Measurements from ENCODE around the gene CACNG5.

CACNG5 gene, protein sequence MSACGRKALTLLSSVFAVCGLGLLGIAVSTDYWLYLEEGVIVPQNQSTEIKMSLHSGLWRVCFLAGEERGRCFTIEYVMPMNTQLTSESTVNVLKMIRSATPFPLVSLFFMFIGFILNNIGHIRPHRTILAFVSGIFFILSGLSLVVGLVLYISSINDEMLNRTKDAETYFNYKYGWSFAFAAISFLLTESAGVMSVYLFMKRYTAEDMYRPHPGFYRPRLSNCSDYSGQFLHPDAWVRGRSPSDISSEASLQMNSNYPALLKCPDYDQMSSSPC

DNA sequence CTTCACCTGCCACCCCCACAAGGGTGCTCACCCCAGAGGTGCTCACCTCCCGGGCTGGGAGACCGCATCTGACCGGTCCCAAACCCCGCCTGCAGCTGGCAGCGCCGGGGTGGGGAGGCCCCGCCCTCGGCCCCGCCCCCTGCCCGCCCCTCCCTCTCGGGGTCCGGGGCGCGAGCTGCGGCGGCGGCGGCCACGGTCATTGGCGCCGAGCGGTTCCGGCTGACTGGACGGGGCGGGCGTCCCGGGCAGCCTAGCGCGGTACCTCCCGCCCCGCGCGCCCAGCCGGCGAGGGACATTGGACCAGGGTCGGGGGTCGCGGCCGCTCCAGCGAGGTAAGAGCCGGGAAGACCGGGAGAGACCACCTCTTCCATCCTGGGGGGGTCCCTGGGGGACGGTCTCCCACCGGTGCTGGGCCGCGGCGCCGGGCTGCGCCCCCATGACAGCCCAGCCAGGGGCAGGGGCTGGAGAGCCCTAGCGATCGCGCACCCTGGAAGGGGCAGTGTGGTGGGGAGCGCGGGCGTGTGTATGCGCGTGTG lies at the start of gene CACNG5:
Gene CACNG5 (plus strand): TSS at position 199 of the 536 bp plus-strand sequence. CDS start 42,216 bp downstream, outside the sequence.
- FAIRE-seq = no peak

DNA sequence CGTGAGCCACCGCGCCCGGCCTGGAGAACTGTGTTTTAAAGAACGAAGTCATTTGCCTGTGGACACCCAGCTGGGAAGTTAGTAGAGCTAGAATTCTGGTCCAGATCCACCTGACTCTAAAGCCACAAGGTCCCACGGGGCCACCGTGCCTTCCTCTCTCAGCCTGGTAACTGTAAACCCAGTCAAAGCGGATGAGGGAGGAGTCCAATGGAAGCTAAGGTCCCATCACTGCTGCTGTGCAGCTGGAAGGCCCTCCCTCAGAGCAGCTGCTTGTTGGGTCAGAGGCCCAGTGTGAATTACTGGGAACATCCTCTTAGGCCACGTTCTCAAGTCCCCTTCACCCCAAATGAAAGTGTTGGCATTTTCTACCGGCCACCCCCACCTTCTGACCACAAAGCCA lies 48.8 kb upstream of the CACNG5 start:
- no peak for FAIRE-seq

DNA sequence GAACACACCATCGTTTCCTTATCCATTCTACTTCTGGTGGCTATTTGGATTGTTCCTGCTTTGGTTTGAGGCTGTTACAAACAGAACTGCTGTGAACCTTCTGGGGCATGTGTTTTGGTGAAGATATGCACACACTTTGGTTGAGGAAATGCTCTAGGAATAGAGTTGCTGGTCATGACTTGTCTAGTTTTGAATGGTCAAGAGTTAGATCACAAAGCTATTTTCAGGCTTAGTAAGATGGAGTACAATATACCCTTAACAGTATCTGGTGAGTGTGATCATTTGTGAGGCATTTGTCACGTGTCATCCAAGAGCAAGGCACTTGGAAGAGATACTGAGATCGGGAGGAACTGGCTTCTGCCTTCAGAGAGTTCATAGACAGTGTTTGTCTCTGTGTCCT lies 47.0 kb upstream of the CACNG5 start:
- FAIRE-seq = no peak

DNA sequence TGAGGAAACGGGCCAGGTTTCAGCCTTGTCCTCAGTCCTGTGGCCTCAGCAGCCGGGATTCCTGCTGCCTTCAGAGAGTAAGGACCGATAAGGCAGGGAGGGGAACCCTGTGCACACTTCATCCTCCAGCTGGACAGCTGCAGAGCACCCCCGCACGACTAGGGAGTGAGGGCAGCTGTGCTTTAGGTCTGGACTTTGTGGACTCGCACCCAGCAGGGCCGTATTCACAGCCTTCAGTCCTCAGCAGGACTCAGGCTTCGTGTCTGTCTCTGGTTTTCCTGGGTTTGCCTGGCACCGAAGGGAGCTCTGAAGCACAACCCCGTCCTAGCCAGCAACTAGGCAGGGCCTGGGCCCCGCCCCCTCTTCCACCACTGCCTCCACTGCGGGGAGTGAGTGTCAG lies 45.8 kb upstream of the CACNG5 start:
- no peak for FAIRE-seq

DNA sequence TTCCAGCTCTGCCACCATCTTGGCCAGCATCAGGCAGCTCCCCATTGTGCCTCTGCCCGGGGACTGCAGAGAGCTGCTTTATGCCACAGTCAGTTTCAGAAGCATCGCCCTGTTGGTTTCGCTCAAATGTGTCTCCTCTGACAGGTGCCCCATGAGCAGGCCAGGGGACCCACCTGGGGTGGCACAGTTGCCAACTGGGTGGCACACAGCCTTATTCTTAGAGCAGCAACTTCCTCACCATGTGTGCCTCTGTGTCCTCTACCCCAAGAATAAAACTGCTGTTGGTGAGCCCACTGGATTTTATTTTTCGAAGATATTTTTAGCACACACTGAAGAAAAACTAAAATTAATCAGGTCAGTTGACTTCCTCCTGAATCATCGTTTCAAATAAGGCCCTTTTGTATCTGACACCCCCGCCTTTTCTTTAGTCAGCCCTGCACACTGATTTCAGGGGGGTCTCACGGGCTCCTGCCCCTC lies 44.9 kb upstream of the CACNG5 start:
- FAIRE-seq = no peak

DNA sequence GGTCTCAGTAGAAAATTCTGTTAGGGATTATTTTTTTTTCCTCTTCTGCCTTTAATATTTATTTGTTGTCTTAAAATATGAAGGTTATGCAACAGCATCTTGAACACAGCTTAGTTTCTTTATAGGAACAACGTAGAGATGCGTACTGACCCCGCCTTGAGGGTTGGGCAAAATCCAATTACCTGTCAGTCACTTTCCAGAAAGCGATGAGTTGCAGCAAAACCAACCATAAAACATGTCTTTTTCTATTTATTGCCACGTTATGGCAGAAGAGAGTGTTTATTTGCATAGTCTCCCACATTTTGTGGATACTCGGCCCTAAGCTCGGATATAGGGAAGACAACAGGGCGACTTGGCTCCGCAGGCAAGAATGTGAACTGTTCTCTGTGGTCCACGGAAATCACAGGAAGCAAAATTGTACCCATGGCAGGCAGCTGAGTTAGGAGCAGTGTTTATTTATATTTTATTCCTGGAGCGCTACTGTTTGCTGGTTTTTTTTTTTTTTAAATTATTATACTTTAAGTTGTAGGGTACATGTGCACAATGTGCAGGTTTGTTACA lies 44.3 kb upstream of the CACNG5 start:
- no peak for FAIRE-seq

DNA sequence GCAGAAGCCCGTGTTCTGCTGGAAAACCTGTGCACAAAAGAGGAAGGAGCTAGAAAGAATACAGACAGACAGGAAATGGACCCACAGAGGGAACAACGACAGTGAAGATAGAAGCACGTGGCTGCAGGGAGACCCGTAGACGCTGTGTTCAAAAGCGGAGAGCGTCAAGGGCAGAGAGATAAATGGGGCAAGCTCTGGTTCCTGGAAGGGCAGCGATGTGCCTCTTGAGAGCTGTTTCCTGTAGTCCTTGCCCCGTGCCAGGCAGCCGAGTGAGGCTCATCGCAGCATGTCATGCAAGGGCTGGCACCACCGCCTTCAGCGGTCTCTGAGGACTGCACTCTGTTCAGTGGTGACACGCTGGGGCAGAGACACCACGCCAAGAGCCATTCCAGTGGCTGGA lies 43.6 kb upstream of the CACNG5 start:
- no peak for FAIRE-seq

DNA sequence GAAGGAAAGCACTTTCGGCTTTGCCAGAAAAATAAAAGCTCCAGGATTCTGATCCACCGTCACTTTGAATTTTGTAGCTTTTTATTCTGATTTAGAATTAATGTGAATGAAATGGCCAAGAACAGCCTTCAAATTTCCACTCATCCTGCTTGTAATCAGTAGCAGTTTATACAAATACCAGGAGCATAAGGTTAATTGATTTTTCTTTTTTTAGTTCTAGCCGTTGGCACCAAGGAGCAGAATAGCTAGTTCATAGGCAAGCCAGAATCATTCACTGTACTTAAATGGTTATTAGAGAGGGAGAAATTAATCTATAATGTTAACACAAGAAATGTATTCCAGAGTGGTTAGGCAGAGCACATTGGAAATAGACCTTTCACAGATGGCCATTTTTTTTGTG lies 41.1 kb upstream of the CACNG5 start:
- FAIRE-seq = no peak

DNA sequence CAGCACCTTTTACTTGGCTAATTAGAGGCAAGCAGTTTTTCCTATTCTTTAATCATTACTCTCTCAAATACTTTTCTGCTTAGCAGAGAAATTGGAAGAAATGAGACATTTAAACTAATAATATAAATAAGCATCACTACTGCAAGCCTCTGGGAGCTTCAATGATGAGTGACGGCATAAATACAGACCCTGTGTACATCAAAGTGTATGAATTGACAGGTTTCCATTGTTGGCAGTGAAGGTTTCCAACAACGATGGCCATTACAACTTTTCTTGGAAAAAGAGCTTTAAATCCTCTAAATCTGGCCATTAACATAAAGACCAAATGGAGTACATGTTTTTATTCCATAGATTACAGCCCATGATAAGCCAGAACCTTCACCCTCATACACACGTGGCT lies 39.4 kb upstream of the CACNG5 start:
- no peak for FAIRE-seq

DNA sequence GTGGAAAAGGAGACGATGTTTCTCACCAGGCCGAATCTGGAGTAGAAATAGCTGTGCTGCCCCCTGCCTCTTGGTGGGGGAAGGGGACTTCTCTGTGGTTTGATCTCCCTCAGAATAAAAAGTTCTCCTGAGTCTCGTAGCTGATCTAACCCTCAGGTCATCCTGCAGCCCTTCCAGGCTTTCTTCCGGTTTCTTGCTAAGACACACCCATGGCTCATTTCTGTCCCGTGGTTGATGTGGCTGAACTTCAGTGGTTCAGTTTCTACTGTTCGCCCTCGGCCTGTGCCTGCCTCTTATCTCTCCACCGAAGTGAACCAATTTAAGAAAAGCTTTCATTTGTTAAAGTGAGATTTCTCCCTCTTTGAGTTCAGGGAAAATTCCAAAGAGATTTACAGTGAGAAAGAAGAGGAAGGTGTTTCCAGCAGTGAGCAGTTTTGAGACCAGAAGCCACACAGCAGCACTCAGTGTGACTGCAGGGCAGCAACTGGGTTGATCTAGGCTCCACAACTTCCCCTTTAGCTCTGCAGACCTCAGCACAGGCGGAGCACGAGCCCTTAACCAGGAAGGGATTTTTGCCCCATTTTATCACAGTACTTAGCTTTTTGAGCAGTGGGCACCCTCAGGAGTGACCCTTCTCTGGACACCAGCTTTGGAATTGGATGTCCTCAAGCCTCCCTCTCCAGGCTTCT lies 34.9 kb upstream of the CACNG5 start:
- no peak for FAIRE-seq

DNA sequence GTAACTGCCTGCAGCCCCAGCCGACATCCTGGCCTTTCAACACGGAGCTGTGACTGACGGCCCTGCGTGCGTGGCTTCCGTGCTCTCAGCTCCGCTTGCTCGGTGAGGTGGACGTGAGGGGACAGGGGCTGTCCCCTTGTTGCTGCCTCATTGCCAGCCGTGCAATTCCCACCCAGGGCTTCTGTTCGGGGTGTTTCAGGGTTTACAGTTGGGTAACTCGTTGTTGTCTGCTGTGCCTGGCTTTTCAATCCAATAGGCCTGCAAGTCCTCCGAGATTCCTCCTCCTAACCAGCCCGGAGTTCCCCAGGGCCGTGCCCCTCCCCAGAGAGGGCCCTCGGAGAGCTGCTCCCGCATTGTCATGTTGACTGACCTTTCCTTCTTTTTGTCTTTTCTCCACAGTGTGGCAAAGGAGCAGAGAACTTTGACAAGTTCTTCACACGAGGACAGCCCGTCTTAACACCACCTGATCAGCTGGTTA lies 31.4 kb upstream of the CACNG5 start:
- FAIRE-seq = no peak

DNA sequence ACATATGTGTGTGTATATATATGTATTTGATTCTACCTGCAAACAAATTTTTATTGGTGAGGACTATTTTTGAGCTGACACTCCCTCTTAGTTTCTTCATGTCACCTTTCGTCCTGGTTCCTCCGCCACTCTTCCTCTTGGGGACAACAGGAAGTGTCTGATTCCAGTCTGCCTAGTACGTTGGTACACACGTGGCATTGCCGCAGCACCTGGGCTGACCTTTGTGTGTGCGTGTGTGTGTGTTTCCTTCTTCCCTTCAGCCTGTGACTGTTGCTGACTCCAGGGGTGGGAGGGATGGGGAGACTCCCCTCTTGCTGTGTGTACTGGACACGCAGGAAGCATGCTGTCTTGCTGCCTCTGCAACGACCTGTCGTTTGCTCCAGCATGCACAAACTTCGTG lies 29.4 kb upstream of the CACNG5 start:
- no peak for FAIRE-seq

DNA sequence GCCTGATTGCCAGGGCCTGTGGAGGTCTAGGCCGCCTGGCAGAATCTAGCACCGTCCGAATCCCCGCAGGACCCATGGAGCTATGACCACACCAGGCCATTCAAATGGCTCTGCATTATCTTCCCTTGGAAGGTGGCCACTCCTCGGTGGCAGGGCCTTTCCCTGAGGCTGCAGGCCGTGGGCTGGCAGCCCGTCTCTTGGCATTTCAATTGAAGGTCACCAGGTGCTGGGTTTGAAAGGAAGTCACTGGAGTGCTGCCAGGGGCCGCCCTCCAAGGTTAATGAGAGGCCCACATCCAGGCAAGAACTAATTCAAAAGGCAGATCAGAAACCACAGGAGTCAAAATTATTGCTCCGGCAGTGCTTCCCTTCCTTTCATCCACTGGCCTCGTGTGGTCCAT lies 27.7 kb upstream of the CACNG5 start:
- FAIRE-seq = no peak

DNA sequence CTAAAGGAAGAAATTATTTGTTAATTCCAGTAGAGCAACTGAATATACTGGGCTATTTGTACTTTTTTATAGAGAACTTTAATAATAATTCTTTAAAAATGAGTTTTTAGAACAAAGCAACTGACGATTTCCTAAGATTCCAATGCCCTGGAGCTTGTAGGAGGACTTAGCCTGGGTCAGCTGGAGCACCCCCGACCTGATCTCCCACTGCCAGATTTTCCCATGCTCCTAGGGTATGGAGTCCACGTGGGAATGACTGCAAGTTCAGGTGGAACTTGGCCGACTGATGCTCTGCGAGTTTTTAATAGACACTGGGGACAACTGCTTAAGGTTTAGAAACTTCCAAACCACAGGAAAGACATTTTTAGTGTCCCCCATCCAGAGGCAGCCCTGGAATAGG lies 25.5 kb upstream of the CACNG5 start:
- FAIRE-seq = no peak

DNA sequence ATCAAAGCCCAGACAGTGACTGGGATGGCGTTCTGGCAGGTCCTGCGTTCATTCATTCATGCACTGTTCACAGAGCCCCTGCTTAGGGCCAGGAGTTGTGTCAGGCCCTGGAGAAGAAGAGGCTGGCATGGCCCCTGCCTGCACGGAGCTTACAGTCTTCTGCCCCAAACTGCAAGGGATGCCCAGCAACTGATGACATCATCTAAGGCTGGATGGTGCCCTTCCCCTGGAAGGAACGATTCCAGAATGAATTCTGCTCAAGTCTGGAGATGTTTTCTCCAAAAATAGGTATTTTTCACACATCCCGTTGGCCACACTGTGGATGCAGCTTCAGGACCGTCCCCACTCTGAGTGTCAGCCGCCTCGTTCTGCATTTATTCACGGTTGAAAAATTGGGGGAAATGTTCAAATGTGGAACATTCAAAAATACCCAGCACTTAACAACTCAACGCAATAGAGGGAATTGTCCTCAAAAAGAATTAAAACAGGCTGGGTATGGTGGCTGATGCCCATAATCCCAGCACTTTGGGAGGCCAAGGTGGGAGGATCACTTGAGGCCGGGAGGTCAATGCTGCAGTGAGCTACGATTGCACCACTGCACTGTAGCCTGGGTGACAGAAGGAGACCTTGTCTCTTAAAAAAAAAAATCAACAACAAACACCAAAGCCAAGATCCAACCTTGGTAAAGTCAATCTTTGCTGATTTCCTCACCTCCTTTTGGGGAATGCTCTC lies 23.8 kb upstream of the CACNG5 start:
- FAIRE-seq = no peak

DNA sequence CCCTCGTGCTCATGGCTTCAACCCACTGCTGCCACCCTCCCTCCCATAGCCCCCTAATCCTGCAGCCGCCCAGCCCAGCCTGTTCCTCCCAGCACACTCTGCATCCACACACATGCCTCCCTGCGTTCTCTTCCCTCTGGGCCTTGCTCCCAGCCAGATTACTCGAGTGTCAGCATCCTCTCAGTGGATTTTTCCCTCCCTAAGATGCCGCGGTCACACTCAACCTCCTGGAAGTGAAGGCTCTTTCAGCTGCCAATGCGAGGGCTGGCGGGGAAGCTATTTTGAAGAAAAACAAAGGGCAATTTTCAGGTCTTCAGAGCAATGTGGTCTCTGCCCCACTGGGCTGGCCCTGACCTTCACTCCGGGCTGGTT lies 23.2 kb upstream of the CACNG5 start:
- no peak for FAIRE-seq

DNA sequence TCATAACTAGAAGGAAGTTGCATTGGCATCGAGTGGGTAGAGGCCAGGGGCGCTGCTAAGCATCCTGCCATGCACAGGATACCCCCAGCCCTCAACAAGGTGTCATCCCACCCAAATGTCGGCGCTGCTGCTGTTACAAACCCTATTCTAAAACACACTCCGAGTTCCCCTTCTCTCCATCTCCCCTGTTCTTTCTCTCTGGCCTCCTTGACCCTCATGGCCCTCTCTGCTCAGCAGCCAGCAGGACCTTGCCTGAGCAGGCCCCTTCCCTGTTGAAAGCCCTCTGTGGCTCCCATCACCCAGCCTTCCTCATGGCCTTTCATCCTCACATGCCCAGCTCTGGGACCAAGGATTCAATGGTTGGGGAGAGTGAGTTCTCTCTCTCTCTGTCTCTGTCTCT lies 22.3 kb upstream of the CACNG5 start:
- no peak for FAIRE-seq

DNA sequence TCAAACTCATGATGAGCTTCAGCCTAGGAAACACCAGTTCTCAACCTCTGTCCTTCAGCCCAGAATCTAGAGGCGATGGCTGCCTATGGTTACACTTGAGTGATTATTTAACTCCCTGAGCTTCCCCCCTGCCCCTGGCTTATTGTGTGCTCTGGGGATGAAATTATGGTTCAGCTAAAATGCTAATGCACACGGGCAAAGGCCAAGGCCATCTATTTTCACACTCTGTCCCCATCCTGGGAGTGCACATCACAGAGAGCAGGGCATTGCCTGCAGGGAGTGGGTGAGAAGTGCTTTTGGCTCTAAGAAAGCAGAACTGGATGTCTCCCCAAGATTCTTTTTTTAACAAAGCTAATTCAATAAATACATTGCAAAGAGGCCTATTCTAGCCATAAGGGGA lies 21.6 kb upstream of the CACNG5 start:
- no peak for FAIRE-seq

DNA sequence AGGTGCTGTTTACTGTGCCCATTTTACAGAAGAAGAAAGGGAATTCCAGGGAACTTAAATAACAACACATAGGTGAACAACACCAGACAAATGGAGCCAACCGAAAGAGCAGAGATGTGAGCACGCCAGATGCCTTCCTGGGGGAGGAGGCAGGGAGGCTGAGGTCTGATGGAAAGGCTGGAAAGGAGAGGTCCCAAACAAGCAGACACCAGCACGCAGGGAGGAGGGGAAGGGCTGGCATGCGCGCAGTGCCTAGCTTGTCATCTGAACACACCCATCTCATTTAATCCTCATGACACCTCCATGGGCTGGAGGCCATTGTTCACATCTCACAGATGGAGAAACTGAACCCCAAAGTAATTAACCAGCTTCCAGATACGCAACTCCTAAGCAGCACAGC lies 20.9 kb upstream of the CACNG5 start:
- no peak for FAIRE-seq

DNA sequence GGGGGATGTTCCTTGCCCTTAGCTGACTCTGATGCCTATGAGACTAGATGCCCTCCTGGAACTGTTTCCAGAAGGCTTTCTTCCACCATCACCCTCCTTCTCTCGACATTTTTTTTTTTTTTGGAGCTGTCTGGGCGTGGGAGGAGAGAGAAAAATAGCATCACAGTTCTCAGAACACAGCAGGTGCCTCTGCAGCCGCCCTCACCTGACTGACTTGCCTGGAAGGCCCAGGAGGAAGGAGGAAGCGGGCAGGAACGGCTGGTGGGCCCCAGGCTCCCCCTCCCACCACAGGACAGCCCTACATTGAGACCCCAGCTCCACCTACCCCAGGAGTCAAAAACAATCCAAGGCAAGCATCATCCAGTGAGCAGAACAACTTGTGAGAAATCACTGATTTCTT lies 20.3 kb upstream of the CACNG5 start:
- no peak for FAIRE-seq

DNA sequence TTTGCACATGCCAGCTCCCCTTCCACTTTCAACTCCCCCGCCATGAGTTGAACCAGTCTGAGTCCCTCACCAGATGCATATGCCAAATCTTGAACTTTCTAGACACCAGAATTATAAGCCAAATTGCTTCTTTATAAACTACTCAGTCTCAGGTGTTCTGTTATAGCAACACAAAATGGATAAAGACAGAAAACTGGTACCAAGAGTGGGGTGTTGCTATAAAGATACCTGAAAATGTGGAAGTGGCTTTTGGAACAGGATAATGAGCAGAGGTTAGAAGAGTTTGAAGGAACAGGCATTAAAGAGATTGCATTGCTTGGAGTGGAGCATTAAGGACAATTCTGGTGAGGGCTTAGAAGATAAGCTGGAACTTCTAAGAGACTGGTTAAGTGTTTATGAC lies 17.2 kb upstream of the CACNG5 start:
- FAIRE-seq = no peak

DNA sequence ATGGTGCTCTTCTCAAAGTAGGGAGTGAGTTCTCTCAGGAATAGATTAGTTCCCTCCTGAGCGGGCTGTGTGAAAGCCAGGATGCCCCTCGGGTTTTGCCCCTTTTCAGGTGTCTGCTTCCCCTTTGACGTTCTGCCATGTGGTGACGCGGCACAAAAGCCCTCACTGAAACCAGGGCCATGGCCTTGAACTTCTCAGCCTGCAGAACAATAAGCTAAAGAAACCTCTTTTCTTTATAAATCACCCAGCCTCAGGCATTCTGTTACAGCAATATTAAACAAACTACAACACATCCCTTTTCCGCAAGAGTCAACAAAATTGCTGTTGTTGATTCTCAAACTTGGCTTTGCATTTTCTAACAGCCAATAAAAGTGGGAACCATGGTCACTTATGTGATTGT lies 15.5 kb upstream of the CACNG5 start:
- no peak for FAIRE-seq

DNA sequence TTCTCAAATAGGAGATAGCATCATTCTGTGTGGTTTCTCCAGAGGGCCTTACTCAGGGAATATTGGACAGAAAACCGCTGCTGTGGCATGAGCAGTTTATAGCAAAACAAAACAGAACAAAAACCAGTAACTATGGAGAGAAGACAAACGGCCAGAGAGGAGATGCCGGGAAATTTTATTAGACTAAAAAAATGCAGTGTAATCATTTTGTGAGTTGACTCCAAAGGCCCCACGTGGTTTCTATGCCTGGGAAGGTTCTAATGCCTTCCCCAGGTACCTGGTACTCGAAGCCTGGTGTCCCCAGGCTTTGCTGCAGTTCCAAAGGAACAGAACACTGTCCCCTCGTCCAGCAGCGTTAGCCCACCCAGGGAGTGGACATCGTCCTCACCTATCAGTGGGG lies 12.9 kb upstream of the CACNG5 start:
- no peak for FAIRE-seq
